ENCODE results near the gene TBC1D21.

Gene TBC1D21, protein sequence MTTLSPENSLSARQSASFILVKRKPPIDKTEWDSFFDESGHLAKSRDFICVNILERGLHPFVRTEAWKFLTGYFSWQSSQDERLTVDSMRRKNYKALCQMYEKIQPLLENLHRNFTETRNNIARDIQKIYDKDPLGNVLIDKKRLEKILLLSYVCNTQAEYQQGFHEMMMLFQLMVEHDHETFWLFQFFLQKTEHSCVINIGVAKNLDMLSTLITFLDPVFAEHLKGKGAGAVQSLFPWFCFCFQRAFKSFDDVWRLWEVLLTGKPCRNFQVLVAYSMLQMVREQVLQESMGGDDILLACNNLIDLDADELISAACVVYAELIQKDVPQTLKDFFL

DNA sequence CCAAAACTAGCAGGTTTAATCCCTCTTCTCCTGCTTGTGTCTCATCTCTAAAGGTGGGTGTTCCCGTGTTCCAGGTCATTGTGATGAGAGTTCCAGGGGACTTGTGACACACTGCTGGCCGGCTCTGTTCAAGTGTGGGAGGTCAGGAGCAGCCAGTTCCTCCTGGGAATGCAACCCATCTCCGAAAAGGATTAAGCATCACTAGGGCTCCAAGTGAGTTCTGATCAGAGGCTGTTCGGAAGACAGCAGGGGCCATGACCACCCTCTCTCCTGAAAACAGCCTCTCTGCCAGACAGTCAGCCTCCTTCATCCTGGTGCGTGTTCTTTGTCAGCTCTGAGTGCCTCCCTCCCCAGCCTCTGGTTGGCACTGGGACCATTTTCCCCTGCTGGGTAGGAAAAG is at the start of gene TBC1D21:
TBC1D21 (plus strand) TSS at position 109 of the 400 bp plus-strand sequence; CDS start at position 255, 146 bp downstream.
- Histone ChIP-seq H3K27me3 (peaks cover 0 to 37% of the 10 kb centered on the region in 2 donors), H3K27ac (no peak within 1 kb of the TSS), H3K36me3 (no peaks in the 10 kb centered on the region), H3K9me3 (peaks cover 0 to 3% (median 0%) of the 10 kb centered on the region in 3 donors), H3K4me1 (no peaks in the 10 kb centered on the region), H3K4me3 (no peak within 1 kb of the TSS)
- TF ChIP-seq, protein P1, sequence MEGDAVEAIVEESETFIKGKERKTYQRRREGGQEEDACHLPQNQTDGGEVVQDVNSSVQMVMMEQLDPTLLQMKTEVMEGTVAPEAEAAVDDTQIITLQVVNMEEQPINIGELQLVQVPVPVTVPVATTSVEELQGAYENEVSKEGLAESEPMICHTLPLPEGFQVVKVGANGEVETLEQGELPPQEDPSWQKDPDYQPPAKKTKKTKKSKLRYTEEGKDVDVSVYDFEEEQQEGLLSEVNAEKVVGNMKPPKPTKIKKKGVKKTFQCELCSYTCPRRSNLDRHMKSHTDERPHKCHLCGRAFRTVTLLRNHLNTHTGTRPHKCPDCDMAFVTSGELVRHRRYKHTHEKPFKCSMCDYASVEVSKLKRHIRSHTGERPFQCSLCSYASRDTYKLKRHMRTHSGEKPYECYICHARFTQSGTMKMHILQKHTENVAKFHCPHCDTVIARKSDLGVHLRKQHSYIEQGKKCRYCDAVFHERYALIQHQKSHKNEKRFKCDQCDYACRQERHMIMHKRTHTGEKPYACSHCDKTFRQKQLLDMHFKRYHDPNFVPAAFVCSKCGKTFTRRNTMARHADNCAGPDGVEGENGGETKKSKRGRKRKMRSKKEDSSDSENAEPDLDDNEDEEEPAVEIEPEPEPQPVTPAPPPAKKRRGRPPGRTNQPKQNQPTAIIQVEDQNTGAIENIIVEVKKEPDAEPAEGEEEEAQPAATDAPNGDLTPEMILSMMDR (IDR thresholded peaks at IDR 0.05), result no peak
- no peak for DNase-seq
- intact Hi-C loops (cut with DNase I; ENCODE audit: low total_unique reads), result loop anchor here (5.0 kb wide), 1 partner anchor 34 kb away; no protein-coding TSS in a partner anchor

DNA sequence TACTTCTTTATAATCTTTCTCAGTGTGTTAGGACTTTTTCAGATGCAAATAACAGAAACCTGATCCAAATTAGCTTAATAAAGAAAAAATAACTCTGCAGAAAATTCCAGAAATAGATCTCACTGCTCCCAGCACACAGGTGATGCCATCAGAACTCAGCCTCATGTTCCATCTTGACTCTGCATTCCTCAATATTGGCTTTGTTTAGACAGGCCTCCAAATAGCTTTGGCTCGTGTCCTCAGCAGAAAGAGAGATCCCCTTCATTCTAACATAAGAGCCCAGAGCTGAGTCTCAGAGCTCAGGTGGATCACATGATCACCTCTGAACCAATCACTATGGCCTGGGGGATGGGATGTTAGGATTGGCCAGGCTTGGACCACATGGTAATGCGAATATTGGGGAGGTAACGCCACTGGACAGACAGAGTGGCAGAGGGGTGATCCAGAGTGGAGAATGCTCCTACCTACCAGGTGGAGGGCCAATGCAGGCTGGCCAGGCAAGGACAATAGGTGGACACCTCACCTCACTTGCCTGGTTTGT is 46.6 kb upstream of the TBC1D21 start:
- no peak overlapping the region for H3K27ac ChIP-seq
- intact Hi-C loops (cut with DNase I; ENCODE audit: low total_unique reads), result no loop called here

DNA sequence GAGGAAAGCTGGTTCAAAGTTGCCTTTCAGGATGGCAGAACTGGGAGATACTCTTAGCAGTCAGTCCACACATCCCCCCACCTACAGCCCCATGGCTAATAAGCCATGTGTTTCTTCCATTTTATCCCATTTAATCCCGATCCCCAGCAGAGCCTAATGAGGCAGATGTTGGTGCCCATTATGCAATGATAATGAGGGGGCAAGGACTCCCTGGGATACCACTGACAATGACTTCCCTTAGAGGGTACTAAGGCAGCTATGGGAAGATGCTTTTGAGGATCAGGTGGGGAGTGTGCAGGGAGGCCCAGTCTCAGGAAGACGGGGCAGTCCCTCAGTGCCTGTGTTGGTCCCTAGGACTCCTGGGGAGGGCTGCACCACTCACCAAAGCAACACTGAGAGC is 43.8 kb upstream of the TBC1D21 start:
- no peaks in the 10 kb centered on the region for H3K36me3 ChIP-seq
- no peak overlapping the region for H3K27ac ChIP-seq
- TF ChIP-seq, protein P1 (IDR thresholded peaks at IDR 0.05), result no peak
- no peak for DNase-seq
- H3K9me3 ChIP-seq, result no peaks in the 10 kb centered on the region
- H3K27me3 ChIP-seq, result peaks cover 0 to 32% of the 10 kb centered on the region in 2 donors
- H3K4me1 ChIP-seq, result no peaks in the 10 kb centered on the region
- H3K4me3 ChIP-seq, result no peak overlapping the region
- intact Hi-C loops (cut with DNase I; ENCODE audit: low total_unique reads), result no loop called here

More for the DNA sequence above, 46.6 kb upstream of the TBC1D21 start:
- Histone ChIP-seq H3K36me3 (no peaks in the 10 kb centered on the region), H3K4me3 (no peak overlapping the region), H3K9me3 (no peaks in the 10 kb centered on the region), H3K4me1 (no peaks in the 10 kb centered on the region), H3K27me3 (peaks cover 0 to 18% of the 10 kb centered on the region in 2 donors)
- TF ChIP-seq, protein P1 (IDR thresholded peaks at IDR 0.05), result no peak
- no peak for DNase-seq

DNA sequence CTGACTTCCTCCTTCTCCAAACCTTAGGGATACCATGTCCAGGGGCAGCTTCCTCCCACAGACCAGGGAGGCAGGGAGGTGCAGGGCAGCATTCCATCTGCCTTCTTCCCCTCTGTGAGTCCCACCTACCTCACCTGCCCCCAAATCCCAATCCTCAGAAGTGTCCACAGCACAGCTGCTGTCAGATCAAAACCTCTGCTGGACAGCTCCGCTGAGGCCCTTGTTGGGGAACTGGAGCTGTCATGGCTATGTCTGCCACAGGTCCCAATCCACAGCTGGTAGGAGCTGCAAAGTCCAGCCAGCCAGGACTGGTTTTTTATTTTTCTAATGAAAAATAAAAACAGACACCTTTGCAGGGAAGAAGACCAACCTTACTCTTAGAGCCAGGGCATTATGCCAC is 40.7 kb upstream of the TBC1D21 start:
- intact Hi-C loops (cut with DNase I; ENCODE audit: low total_unique reads), result no loop called here
- peaks cover 0 to 46% of the 10 kb centered on the region in 2 donors for H3K27me3 ChIP-seq

DNA sequence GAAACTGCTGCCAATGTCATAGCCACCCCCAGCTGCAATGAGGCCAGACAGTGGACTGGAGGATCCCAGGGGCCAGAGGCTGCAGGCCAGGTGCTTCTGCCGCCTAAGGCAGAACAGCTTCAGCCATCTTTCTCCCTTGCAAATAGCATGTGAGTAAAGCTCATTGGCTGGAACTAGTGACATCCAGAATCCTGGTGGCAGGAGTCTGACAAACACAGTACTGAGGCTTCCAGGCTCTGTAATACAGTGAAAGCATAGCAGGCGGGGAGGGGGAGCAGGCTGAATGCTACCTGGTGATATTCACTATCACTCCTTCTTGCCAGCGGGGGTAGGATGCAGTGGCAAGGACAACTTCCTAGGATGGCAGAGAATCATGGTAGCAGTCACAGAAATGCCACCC is 36.5 kb upstream of the TBC1D21 start:
- intact Hi-C loops (cut with DNase I; ENCODE audit: low total_unique reads), result no loop called here
- peaks cover 0 to 9% (median 5%) of the 10 kb centered on the region in 4 donors for H3K4me1 ChIP-seq
- H3K9me3 ChIP-seq, result no peaks in the 10 kb centered on the region
- no peak overlapping the region for H3K27ac ChIP-seq
- H3K4me3 ChIP-seq, result no peak overlapping the region
- TF ChIP-seq, protein P1 (IDR thresholded peaks at IDR 0.05), result no peak
- DNase-seq, result no peak
- no peaks in the 10 kb centered on the region for H3K36me3 ChIP-seq
- peaks cover 0 to 39% of the 10 kb centered on the region in 2 donors for H3K27me3 ChIP-seq

More for the DNA sequence above, 40.7 kb upstream of the TBC1D21 start:
- Histone ChIP-seq H3K4me1 (no peaks in the 10 kb centered on the region), H3K27ac (no peak overlapping the region), H3K9me3 (no peaks in the 10 kb centered on the region), H3K36me3 (no peaks in the 10 kb centered on the region), H3K4me3 (no peak overlapping the region)
- DNase-seq, result no peak
- TF ChIP-seq, protein P1 (IDR thresholded peaks at IDR 0.05), result no peak
